HG03108 (cell line): Measurements from ENCODE around the gene TMC1.
"Not testable (repeated sequence)": the region's sequence is repeated elsewhere in the genome, so short reads cannot be mapped to it uniquely, and the experiment has no call there.

Source experiments
- ATAC-seq: cut with Tn5 transposase; IDR thresholded peaks from one replicate; pipeline ENCODE4 v1.9.1; 2021; ENCODE audit warnings: moderate library complexity; ENCODE audit not compliant: unreplicated experiment

The TMC1 gene

GRCh38 chr9:72524820-72525540 lies 3.6 kb downstream of the TMC1 start:
- no peak for ATAC-seq

- peak; percentile 87 for ATAC-seq
Measured at GRCh38 chr9:72526901-72527800, 5.7 kb downstream of the TMC1 start.

- no peak for ATAC-seq
Measured at GRCh38 chr9:72527801-72528195, 6.4 kb downstream of the TMC1 start.

GRCh38 chr9:72529531-72529930 lies 8.1 kb downstream of the TMC1 start:
- ATAC-seq = no peak

- no peak for ATAC-seq
Measured at GRCh38 chr9:72533322-72533721, 11.9 kb downstream of the TMC1 start.

- ATAC-seq = no peak
Measured at GRCh38 chr9:72534931-72535330, 13.5 kb downstream of the TMC1 start.

GRCh38 chr9:72537011-72537545 lies 15.7 kb downstream of the TMC1 start:
- no peak for ATAC-seq

- no peak for ATAC-seq
Measured at GRCh38 chr9:72537671-72538070, 16.3 kb downstream of the TMC1 start.

GRCh38 chr9:72538921-72539702 lies 17.7 kb downstream of the TMC1 start:
- no peak for ATAC-seq

- ATAC-seq = no peak
Measured at GRCh38 chr9:72539824-72540347, 18.5 kb downstream of the TMC1 start.

GRCh38 chr9:72540348-72540873 lies 19.0 kb downstream of the TMC1 start:
- ATAC-seq = no peak

- not testable (repeated sequence) for ATAC-seq
Measured at GRCh38 chr9:72542537-72542833, 21.1 kb downstream of the TMC1 start.

- no peak for ATAC-seq
Measured at GRCh38 chr9:72542917-72543316, 21.5 kb downstream of the TMC1 start.

- ATAC-seq = no peak
Measured at GRCh38 chr9:72551306-72551705, 29.9 kb downstream of the TMC1 start.

- ATAC-seq = no peak
Measured at GRCh38 chr9:72552356-72552755, 30.9 kb downstream of the TMC1 start.

GRCh38 chr9:72554221-72554641 lies 32.8 kb downstream of the TMC1 start:
- no peak for ATAC-seq

GRCh38 chr9:72557549-72557948 lies 36.1 kb downstream of the TMC1 start:
- no peak for ATAC-seq

GRCh38 chr9:72560086-72560485 lies 38.7 kb downstream of the TMC1 start:
- ATAC-seq = no peak

- ATAC-seq = no peak
Measured at GRCh38 chr9:72563806-72564205, 42.4 kb downstream of the TMC1 start.

GRCh38 chr9:72564479-72565281 lies 43.3 kb downstream of the TMC1 start:
- no peak for ATAC-seq
